Esophagus squamous epithelium (tissue), 5 donors: Measurements from ENCODE around the gene VWCE. TPM values are rescaled to one million over a fixed set of nuclear protein-coding genes. Genes with fewer than 3 reads are reported as not detected.

Experiments
- DNase-seq: peaks from one replicate; lab custom pipeline; 2025; lab: John Stamatoyannopoulos, UW
- H3K27ac ChIP-seq, 4 donors: fragments of 200-600 bp; sonication (generic); one replicate each; pipeline ENCODE4 v1.5.1; 2016 to 2019; ENCODE audit warnings: mild to moderate bottlenecking in 1 of 4
- H3K27me3 ChIP-seq, 4 donors: fragments of 200-600 bp; sonication (generic); 1 replicate in 3 of 4; 2 replicates in 1 of 4; pipeline versions ENCODE4 v1.5.1 to v1.6.0; 2017 to 2021; ENCODE audit warnings: antibody characterized with exemption in 1 of 4
- H3K36me3 ChIP-seq, 3 donors: fragments of 200-600 bp; sonication (generic); one replicate each; pipeline ENCODE4 v1.5.1; 2016 to 2019
- H3K4me1 ChIP-seq, 3 donors: fragments of 200-600 bp; sonication (generic); one replicate each; pipeline ENCODE4 v1.5.1; 2017 to 2019
- H3K4me3 ChIP-seq, 4 donors: fragments of 200-600 bp; sonication (generic); 1 replicate in 3 of 4; 2 replicates in 1 of 4; pipeline ENCODE4 v1.5.1; 2016 to 2019; ENCODE audit warnings: mild to moderate bottlenecking in 2 of 4, moderate library complexity in 1 of 4
- H3K9me3 ChIP-seq, 3 donors: fragments of 200-600 bp; sonication (generic); one replicate each; pipeline ENCODE4 v1.5.1; 2016 to 2019
- POLR2A ChIP-seq, 4 donors: fragments of 450-650 bp; IDR thresholded peaks; one replicate each; pipeline ENCODE4 v1.6.1; 2017; ENCODE audit warnings: antibody characterized with exemption in 4 of 4, mild to moderate bottlenecking in 4 of 4, moderate library complexity in 3 of 4
- WGBS, 2 donors: methylation state at CpG; one replicate each; pipeline ENCODE4 v1.1.5; 2018; 5-methylcytosine and 5-hydroxymethylcytosine counted together
- intact Hi-C: fragments of 100-400 bp; cut with DNase I; formaldehyde crosslinking; loops from one replicate; pipeline ENCODE4 v1.15.0; 2022
- total RNA-seq, 4 donors: library from RNA; depleted of rRNA; stranded (reverse); fragments of >200 nt; gene quantifications; one replicate each; pipeline ENCODE4 v1.1.0, GENCODE V29; 2016
- TF ChIP-seq, protein P1 (sequence below), 6 experiments: fragments of 450-650 bp in 4 of 6; fragments of 200-600 bp in 2 of 6; sonication (generic) in 2 of 6; IDR thresholded peaks; one replicate each; pipeline ENCODE4 v1.5.1; 2016 to 2019; ENCODE audit warnings: antibody characterized with exemption in 6 of 6, mild to moderate bottlenecking in 4 of 6, moderate library complexity in 4 of 6
- donor health status: DM: yes; HTN: yes; CAD: no.

VWCE gene
- total RNA-seq, 4 donors from 2014 or later: 0.09 to 1.5 (median 0.30) TPM

DNA sequence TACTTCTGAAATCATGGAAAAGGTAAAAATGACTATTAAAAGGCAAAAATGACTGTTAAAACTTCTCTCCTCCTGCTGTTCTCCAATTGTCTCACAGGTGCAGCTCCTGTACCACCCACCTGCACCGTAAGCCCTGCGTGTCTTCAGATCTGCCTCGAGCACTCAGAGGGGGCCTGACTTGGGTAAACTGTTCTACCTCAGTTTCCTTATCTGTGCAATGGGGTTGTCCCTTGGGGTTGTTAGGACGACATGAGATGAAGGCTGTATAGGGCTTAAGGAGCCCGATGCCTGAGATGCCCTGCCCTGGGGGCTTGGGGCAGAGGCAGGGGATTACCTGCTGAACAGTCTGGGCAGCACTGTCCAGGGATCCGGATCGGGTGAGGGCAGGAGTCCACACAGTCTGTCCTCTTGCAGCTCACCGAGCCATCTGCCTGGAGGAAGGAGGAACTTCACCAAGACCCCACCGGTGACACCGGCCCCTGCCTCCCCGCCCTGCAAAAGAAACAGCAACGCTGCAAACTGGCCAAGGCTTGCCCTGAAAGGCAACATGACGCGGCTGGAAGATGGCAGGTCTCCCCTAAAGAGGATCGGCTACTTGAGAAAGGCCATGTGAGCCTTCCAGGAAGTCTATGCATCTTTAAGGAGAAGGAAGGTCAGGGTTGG is 26.4 kb downstream of the VWCE start:
- TF ChIP-seq POLR2A (IDR thresholded peaks at IDR 0.05): no peak
- TF ChIP-seq, protein P1, sequence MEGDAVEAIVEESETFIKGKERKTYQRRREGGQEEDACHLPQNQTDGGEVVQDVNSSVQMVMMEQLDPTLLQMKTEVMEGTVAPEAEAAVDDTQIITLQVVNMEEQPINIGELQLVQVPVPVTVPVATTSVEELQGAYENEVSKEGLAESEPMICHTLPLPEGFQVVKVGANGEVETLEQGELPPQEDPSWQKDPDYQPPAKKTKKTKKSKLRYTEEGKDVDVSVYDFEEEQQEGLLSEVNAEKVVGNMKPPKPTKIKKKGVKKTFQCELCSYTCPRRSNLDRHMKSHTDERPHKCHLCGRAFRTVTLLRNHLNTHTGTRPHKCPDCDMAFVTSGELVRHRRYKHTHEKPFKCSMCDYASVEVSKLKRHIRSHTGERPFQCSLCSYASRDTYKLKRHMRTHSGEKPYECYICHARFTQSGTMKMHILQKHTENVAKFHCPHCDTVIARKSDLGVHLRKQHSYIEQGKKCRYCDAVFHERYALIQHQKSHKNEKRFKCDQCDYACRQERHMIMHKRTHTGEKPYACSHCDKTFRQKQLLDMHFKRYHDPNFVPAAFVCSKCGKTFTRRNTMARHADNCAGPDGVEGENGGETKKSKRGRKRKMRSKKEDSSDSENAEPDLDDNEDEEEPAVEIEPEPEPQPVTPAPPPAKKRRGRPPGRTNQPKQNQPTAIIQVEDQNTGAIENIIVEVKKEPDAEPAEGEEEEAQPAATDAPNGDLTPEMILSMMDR (IDR thresholded peaks at IDR 0.05): no peak
- Histone ChIP-seq H3K27me3 (no peaks in the 10 kb centered on the region), H3K36me3 (no peaks in the 10 kb centered on the region), H3K4me3 (no peak overlapping the region), H3K4me1 (peaks cover 3 to 10% (median 5%) of the 10 kb centered on the region in 3 donors), H3K27ac (no peak overlapping the region), H3K9me3 (no peaks in the 10 kb centered on the region)
- WGBS, 2 donors: 82 to 92% methylated on average over 7 to 10 of the region's 15 CpGs
- no peak for DNase-seq
- intact Hi-C loops: no loop called here

DNA sequence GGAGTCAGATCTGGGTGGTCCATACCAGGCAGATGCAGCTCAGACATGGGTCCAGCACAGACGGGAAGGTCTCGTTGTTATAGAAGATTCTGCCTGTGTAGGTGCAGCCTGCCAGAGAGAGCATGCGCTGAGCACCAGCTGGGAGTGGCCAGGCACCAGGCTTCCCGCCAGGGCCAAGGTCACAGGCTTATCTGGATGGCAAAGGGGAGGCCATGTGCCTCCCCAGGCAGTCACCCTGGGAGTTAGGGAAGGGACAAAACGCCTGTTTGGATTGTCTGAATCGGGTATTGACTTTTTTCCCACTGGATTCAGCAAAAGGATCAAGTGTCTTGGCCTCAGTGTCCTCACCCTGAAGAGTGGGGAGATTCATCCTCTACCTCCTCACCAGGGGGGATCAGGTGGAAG is 27.7 kb downstream of the VWCE start:
- Histone ChIP-seq H3K27me3 (no peaks in the 10 kb centered on the region), H3K27ac (no peak overlapping the region), H3K4me1 (no peaks in the 10 kb centered on the region), H3K9me3 (no peaks in the 10 kb centered on the region), H3K36me3 (no peaks in the 10 kb centered on the region), H3K4me3 (no peak overlapping the region)
- intact Hi-C loops: no loop called here
- WGBS, 2 donors: 50 to 55% methylated on average over 2 to 6 of the region's 6 CpGs
- DNase-seq: no peak
- TF ChIP-seq, protein P1 (IDR thresholded peaks at IDR 0.05): no peak
- TF ChIP-seq POLR2A (IDR thresholded peaks at IDR 0.05): no peak

DNA sequence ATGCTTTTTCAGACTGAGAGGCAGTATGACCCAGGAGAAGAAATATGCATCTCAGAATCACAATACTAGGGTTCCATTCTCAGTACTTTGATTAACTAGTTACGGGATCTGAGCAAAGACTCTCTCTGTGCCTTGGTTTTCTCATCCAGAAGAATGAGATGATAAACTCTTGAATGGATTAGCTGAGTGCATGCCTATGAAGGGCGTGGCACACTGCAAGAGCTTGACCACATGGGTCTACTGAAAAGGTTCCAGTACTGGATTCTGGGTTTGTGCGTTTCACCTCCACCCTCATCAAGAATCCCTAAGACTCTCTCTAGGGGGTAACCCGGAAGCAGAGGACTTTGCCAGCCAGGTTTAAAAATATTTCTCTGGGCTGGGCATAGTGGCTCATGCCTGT is 28.5 kb downstream of the VWCE start:
- DNase-seq: no peak
- Histone ChIP-seq H3K4me1 (no peaks in the 10 kb centered on the region), H3K4me3 (no peak overlapping the region), H3K27ac (no peak overlapping the region), H3K36me3 (no peaks in the 10 kb centered on the region), H3K9me3 (no peaks in the 10 kb centered on the region), H3K27me3 (no peaks in the 10 kb centered on the region)
- intact Hi-C loops: no loop called here
- 71 to 86% methylated on average over 2 to 3 of the region's 4 CpGs for WGBS, 2 donors
- TF ChIP-seq, protein P1 (IDR thresholded peaks at IDR 0.05): no peak
- TF ChIP-seq POLR2A (IDR thresholded peaks at IDR 0.05): no peak

DNA sequence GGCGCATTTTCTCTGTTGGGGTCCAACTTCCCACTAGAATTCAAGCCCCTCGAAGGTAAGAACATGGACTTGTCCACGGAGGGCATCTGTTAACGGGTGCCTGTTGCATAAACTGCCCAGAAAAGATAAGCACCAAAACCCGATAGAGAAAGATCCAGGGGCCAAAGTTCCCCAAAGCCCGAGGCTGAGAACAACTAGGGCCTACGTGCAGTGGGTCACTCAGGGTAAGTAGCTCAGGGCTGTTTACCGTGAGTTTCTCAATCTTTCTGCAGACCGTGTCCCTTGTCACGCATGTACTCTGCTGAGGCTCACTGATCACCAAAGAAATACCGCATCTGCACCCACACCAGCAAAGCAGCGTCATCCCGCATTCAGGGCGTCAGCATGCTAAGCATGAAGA is 29.8 kb downstream of the VWCE start:
- Histone ChIP-seq H3K27me3 (no peaks in the 10 kb centered on the region), H3K9me3 (no peaks in the 10 kb centered on the region), H3K27ac (no peak overlapping the region), H3K36me3 (no peaks in the 10 kb centered on the region), H3K4me1 (no peaks in the 10 kb centered on the region), H3K4me3 (no peak overlapping the region)
- TF ChIP-seq POLR2A (IDR thresholded peaks at IDR 0.05): no peak
- TF ChIP-seq, protein P1 (IDR thresholded peaks at IDR 0.05): no peak
- intact Hi-C loops: no loop called here
- WGBS, 2 donors: 89 to 100% methylated on average over 1 to 10 of the region's 14 CpGs
- DNase-seq: no peak

DNA sequence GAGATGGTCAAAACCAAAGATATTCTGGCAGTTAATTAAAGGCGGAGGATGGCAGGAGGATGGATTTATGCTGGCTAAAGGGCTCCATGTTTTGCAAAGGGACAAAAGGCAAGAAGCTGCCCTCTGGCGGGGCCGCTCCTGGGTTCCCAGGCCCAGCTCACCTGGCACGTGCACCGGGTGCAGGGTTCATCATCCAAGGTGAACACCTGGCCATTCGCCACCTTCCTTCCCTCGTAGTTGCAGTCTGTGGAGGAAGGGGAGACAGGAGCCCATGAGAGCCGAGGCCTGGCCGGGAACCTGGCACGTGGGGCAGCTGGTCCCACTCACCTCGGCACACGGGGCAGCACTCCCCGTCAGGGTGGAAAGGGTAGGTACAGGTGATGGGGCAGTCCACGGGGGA is 30.3 kb downstream of the VWCE start:
- Histone ChIP-seq H3K4me1 (no peaks in the 10 kb centered on the region), H3K27ac (no peak overlapping the region), H3K27me3 (no peaks in the 10 kb centered on the region), H3K4me3 (no peak overlapping the region), H3K36me3 (no peaks in the 10 kb centered on the region), H3K9me3 (no peaks in the 10 kb centered on the region)
- TF ChIP-seq, protein P1 (IDR thresholded peaks at IDR 0.05): no peak
- no peak for TF ChIP-seq POLR2A (IDR thresholded peaks at IDR 0.05)
- intact Hi-C loops: no loop called here
- 79 to 90% methylated on average over 5 to 7 of the region's 14 CpGs for WGBS, 2 donors
- DNase-seq: no peak
